Breast epithelium (tissue), 3 donors: ENCODE measurements around the gene PTRHD1.

Source experiments
- POLR2A ChIP-seq: fragments of 450-650 bp; IDR thresholded peaks from one replicate; pipeline ENCODE4 v1.6.1; 2016; ENCODE audit warnings: antibody characterized with exemption, mild to moderate bottlenecking, moderate library complexity
- POLR2AphosphoS5 ChIP-seq, 3 donors: sonication (generic); formaldehyde crosslinking; IDR thresholded peaks; one replicate each; pipeline ENCODE4 v1.6.1; 2017; ENCODE audit warnings: antibody characterized with exemption in 3 of 3
- TF ChIP-seq, protein P1 (sequence below), 3 donors: fragments of 450-650 bp; IDR thresholded peaks; one replicate each; pipeline ENCODE4 v1.5.1; 2016 to 2017; ENCODE audit warnings: antibody characterized with exemption in 3 of 3, mild to moderate bottlenecking in 3 of 3, moderate library complexity in 3 of 3

DNA sequence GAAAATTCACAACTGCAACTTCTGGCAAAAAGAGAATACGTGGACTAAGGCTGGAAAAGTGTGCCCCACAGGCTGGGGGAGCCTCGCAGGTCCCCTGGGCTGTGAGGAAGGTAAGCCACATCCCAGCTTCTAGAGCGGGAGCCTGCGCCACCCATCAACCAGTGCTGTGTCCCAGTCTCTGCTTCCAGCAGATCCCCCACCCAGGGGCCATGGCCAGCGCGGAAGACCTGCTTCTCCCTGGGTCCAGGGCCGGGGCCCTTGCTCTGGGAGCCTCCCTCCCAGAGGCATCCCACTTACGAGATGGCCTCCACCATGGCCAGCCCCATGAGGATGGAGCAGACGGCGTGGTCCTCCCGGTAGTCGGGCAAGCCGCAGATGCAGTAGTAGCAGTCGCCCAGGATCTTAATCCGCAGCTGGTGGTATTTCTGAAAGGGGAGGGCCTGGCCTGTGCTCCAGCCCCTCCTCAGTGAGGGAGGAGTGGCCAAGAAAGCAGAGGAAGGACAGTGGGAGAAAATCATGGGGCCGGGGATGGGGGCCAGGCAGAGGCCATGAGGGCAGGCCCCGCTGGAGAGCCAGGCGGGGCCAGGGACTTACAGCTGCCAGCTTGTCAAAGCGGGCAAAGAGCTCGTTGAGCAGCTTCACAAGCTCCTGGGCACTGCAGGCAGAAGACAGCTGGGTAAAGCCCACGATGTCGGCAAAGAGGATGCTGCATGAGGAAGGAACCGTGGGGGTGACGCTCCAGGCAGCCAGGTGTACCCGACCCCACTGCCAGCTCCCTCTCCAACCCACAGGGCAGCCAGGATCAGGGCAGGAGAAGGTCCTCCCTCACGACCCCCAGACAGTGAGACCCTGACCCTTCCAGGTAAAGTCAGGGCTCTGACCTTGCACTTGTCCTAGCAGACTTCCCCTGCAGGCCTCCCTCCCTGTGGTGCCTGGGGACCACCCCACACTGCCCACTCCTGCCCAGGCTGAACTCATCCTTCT lies 48.1 kb upstream of the PTRHD1 start:
- TF ChIP-seq, protein P1, sequence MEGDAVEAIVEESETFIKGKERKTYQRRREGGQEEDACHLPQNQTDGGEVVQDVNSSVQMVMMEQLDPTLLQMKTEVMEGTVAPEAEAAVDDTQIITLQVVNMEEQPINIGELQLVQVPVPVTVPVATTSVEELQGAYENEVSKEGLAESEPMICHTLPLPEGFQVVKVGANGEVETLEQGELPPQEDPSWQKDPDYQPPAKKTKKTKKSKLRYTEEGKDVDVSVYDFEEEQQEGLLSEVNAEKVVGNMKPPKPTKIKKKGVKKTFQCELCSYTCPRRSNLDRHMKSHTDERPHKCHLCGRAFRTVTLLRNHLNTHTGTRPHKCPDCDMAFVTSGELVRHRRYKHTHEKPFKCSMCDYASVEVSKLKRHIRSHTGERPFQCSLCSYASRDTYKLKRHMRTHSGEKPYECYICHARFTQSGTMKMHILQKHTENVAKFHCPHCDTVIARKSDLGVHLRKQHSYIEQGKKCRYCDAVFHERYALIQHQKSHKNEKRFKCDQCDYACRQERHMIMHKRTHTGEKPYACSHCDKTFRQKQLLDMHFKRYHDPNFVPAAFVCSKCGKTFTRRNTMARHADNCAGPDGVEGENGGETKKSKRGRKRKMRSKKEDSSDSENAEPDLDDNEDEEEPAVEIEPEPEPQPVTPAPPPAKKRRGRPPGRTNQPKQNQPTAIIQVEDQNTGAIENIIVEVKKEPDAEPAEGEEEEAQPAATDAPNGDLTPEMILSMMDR (IDR thresholded peaks at IDR 0.05) = no peak
- no peak for TF ChIP-seq POLR2A
- no peak for TF ChIP-seq POLR2AphosphoS5 (IDR thresholded peaks at IDR 0.05)
